Pancreas (tissue), 10 donors: ENCODE data around the gene TNFSF4. TPM values are rescaled to one million over a fixed set of nuclear protein-coding genes. Genes with fewer than 3 reads are reported as not detected.

Source experiments
- ATAC-seq, 4 donors: fragments of 200-7000 bp; cut with Tn5 transposase; one replicate each; pipeline versions ENCODE4 v1.8.0 to v1.9.1; 2020; ENCODE audit warnings: mild to moderate bottlenecking in 4 of 4, moderate library complexity in 4 of 4
- DNase-seq, 6 donors: peaks; one replicate each; pipeline ENCODE4 v3.0.0-alpha.2; 2020
- FAIRE-seq: peaks from 2 replicates; lab custom pipeline; 2012; peaks lifted over from hg19 to GRCh38; lab: Jason Lieb, UNC
- H3K27ac ChIP-seq, 4 donors: fragments of 200-600 bp; sonication (generic); 1 replicate in 3 of 4; 2 replicates in 1 of 4; pipeline versions ENCODE4 v1.5.0 to v1.8.0; 2020
- H3K27me3 ChIP-seq, 4 donors: fragments of 200-600 bp; one replicate each; pipeline ENCODE4 v1.8.0; 2021
- H3K36me3 ChIP-seq, 3 donors: fragments of 200-600 bp; sonication (generic) in 1 of 3; one replicate each; pipeline versions ENCODE4 v1.5.0 to v1.8.0; 2020 to 2021
- H3K4me1 ChIP-seq, 3 donors: fragments of 200-600 bp; one replicate each; pipeline ENCODE4 v1.8.0; 2021
- H3K4me3 ChIP-seq, 4 donors: fragments of 200-600 bp; sonication (generic) in 2 of 4; one replicate each; pipeline versions ENCODE4 v1.5.0 to v1.8.0; 2020 to 2021
- H3K9me3 ChIP-seq, 4 donors: fragments of 200-600 bp; one replicate each; pipeline ENCODE4 v1.8.0; 2021
- CTCF ChIP-seq, 4 donors: fragments of 200-600 bp; sonication (generic) in 3 of 4; IDR thresholded peaks; one replicate each; pipeline versions ENCODE4 v1.5.0 to v1.8.0; 2021; ENCODE audit warnings: antibody characterized with exemption in 4 of 4
- WGBS, 2 donors: extraction: QIAGEN DNeasy Blood & Tissue Kit; methylation state at CpG; one replicate each; pipeline ENCODE4 v1.1.7; 2013; 5-methylcytosine and 5-hydroxymethylcytosine counted together
- intact Hi-C, 3 donors: fragments of 100-400 bp; cut with DNase I; formaldehyde crosslinking; loops; one replicate each; pipeline versions ENCODE4 v1.11.1 to v1.14.2; 2022
- polyA plus RNA-seq, 2 donors: library from polyadenylated mRNA; stranded (reverse); fragments of 200-250 nt; gene quantifications; one replicate each; pipeline ENCODE4 v1.2.3, GENCODE V29; 2013
- total RNA-seq, 6 donors: library from RNA; stranded (reverse); fragmentation: NEBNext Ultra II Directional in 4 of 6; extraction: Animal tissue kit (Norgen Biotek cat#: 25700) in 4 of 6; gene quantifications; one replicate each; pipeline versions ENCODE4 v1.2.1 to v1.2.4, GENCODE V29; 2021 to 2023
- donor health status: healthy with polysubstance abuse.
- donor health status: DM: no; HTN: no; CAD: no; lungs with moderate emphysema.
- donor health status: DM: no; HTN: no; CAD: no.
- donor health status: control.
- donor health status: control.
- donor health status: Bipolar disorder and iron deficiency.
- donor health status: DM: yes; HTN: yes; CAD: no.
- donor health status: DM: no; HTN: no; CAD: no.
- donor health status: DM: no; HTN: no; CAD: no.
- donor health status: DM: yes; HTN: yes; CAD: no.

The TNFSF4 gene
- total and polyA plus RNA-seq, 8 donors: 0.25 to 1.1 (median 0.45) TPM

- no peak for FAIRE-seq
- 82 to 85% methylated on average over 5 of the region's 5 CpGs for WGBS, 2 donors
- Histone ChIP-seq H3K36me3 (no peaks in the 10 kb centered on the region), H3K27me3 (no peaks in the 10 kb centered on the region), H3K4me3 (no peak overlapping the region), H3K9me3 (no peaks in the 10 kb centered on the region), H3K27ac (no peak overlapping the region), H3K4me1 (peaks cover 0 to 5% (median 0%) of the 10 kb centered on the region in 3 donors)
- intact Hi-C loops: loop anchor here in 1 of 3 donors (5.0 kb wide), 1 partner anchor 363 kb away; no protein-coding TSS in a partner anchor
- no peak for ATAC-seq
- DNase-seq: no peak
- no peak for TF ChIP-seq CTCF (IDR thresholded peaks at IDR 0.05)
Measured at GRCh38 chr1:173195596-173196088, 11.5 kb downstream of the TNFSF4 start.

DNA sequence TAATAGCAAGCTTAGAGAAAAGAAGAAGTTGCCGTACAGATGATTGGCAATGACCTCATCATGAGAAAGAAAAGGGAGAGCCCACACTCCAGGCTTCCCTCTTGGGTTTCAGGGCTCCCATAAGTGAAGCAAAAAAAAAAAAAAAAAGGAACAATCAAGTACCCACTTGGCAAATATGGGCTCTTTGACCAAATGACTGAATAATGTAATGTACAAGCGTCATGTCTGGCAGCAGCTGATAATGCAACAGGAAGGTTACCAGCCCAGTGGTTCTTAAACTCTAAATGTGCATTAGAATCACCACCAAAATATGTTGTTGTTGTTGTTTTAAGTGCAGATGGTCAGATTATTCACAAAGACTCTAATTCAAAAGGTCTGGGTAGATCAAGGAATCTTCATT lies 13.5 kb downstream of the TNFSF4 start:
- Histone ChIP-seq H3K36me3 (no peaks in the 10 kb centered on the region), H3K4me3 (no peak overlapping the region), H3K27ac (no peak overlapping the region), H3K9me3 (no peaks in the 10 kb centered on the region), H3K4me1 (peaks cover 7 to 14% (median 13%) of the 10 kb centered on the region in 3 donors), H3K27me3 (no peaks in the 10 kb centered on the region)
- intact Hi-C loops: no loop called here
- TF ChIP-seq CTCF (IDR thresholded peaks at IDR 0.05): no peak
- DNase-seq: no peak
- FAIRE-seq: no peak
- 80 to 93% methylated on average over 2 of the region's 2 CpGs for WGBS, 2 donors
- ATAC-seq: no peak

DNA sequence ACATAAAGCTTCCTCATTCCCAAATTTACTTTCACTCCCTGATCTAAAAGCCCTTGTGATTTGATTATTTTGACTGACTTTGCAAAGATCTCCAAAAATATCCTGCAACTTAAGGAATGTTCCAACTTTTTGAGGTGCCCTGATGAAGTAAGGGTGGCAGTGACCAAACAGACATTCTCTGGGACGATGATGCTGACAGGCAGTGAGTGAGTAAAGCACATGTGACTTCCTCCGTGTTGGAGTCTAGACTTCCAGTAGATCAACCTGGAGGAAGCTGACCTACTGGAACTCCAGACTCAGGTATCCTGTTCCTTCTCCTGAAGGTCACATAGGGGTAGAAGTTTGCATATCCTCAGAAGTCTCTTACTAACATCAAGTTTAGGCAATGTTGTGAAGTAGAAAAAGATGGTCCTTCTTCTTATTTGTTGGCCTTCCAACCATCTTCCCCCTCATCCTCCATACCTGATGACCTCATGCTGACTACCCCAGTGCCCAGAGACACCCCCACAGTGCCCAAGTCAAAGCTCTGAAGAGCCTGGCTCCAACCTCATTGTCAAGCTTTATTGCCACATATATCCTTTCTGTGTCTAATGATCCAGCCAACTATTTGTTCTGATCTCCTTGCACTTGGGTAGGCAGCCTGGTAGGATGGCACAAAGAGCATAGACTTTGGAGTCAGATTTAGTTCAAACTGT lies 16.0 kb downstream of the TNFSF4 start:
- 58 to 67% methylated on average over 2 of the region's 2 CpGs for WGBS, 2 donors
- H3K9me3 ChIP-seq: no peaks in the 10 kb centered on the region
- no peak for FAIRE-seq
- TF ChIP-seq CTCF (IDR thresholded peaks at IDR 0.05): no peak
- ATAC-seq: peak in 3 of 4 donors; percentile 16 to 30 (median 22)
- intact Hi-C loops: no loop called here
- peaks cover 7 to 14% (median 13%) of the 10 kb centered on the region in 3 donors for H3K4me1 ChIP-seq
- H3K4me3 ChIP-seq: no peak overlapping the region
- no peak for DNase-seq
- H3K27me3 ChIP-seq: no peaks in the 10 kb centered on the region
- no peaks in the 10 kb centered on the region for H3K36me3 ChIP-seq
- peak overlapping the region in 2 of 4 donors; percentile 75 to 79 for H3K27ac ChIP-seq

- Histone ChIP-seq H3K4me3 (no peak overlapping the region), H3K9me3 (no peaks in the 10 kb centered on the region), H3K36me3 (no peaks in the 10 kb centered on the region), H3K27me3 (no peaks in the 10 kb centered on the region), H3K27ac (peak overlapping the region; percentile 32 to 79 (median 56)), H3K4me1 (peaks cover 7 to 14% (median 13%) of the 10 kb centered on the region in 3 donors)
- FAIRE-seq (no peak), ATAC-seq (peak; percentile 89 to 95 (median 94)), DNase-seq (peak; percentile 75 to 89 (median 78))
- WGBS, 2 donors: 11 to 19% methylated on average over 10 of the region's 10 CpGs
- no peak for TF ChIP-seq CTCF (IDR thresholded peaks at IDR 0.05)
- intact Hi-C loops: no loop called here
Measured at GRCh38 chr1:173190101-173190936, 16.8 kb downstream of the TNFSF4 start.
